Thyroid gland (tissue), 4 donors: ENCODE measurements around the gene GREB1L. TPM values are rescaled to one million over a fixed set of nuclear protein-coding genes. Genes with fewer than 3 reads are reported as not detected.

ENCODE experiments used
- DNase-seq, 2 donors: peaks; one replicate each; pipeline ENCODE4 v3.0.0-alpha.2; 2019
- H3K27ac ChIP-seq, 3 donors: fragments of 200-600 bp; sonication (generic); 1 replicate in 2 of 3; 2 replicates in 1 of 3; pipeline ENCODE4 v1.5.1; 2016 to 2019; ENCODE audit warnings: mild to moderate bottlenecking in 1 of 3, moderate library complexity in 1 of 3
- H3K27me3 ChIP-seq: fragments of 200-600 bp; sonication (generic); one replicate; pipeline ENCODE4 v1.5.1; 2019
- H3K36me3 ChIP-seq, 2 donors: fragments of 200-600 bp; sonication (generic); one replicate each; pipeline ENCODE4 v1.5.1; 2016 to 2019
- H3K4me1 ChIP-seq, 2 donors: fragments of 200-600 bp; sonication (generic); one replicate each; pipeline ENCODE4 v1.5.1; 2017 to 2019
- H3K4me3 ChIP-seq, 3 donors: fragments of 200-600 bp; sonication (generic); replicated peaks in 1 of 3; 1 replicate in 2 of 3; 2 replicates in 1 of 3; pipeline ENCODE4 v1.5.1; 2016; ENCODE audit warnings: mild to moderate bottlenecking in 1 of 3
- H3K9me3 ChIP-seq: fragments of 200-600 bp; sonication (generic); one replicate; pipeline ENCODE4 v1.5.1; 2017
- POLR2A ChIP-seq, 2 donors: fragments of 450-650 bp; IDR thresholded peaks; one replicate each; pipeline ENCODE4 v1.6.1; 2017; ENCODE audit warnings: antibody characterized with exemption in 2 of 2, mild to moderate bottlenecking in 2 of 2, moderate library complexity in 1 of 2
- WGBS, 2 donors: methylation state at CpG; one replicate each; pipeline ENCODE4 v1.1.5; 2017; 5-methylcytosine and 5-hydroxymethylcytosine counted together
- intact Hi-C: fragments of 100-400 bp; cut with DNase I; formaldehyde crosslinking; loops from one replicate; pipeline ENCODE4 v1.15.1; 2023
- total RNA-seq, 4 donors: library from RNA; depleted of rRNA; stranded (reverse); fragments of >200 nt; gene quantifications; one replicate each; pipeline ENCODE4 v1.2.3, GENCODE V29; 2016
- TF ChIP-seq, protein P1 (sequence below), 6 experiments: fragments of 200-600 bp in 3 of 6; fragments of 450-650 bp in 3 of 6; sonication (generic) in 3 of 6; IDR thresholded peaks; one replicate each; pipeline ENCODE4 v1.5.1; 2016 to 2019; ENCODE audit warnings: antibody characterized with exemption in 6 of 6, mild to moderate bottlenecking in 2 of 6, inconsistent platforms in 1 of 6, moderate library complexity in 1 of 6

Gene GREB1L
- total RNA-seq, 4 donors from 2014 or later, result 25.0 to 43.5 (median 31.8) TPM

DNA sequence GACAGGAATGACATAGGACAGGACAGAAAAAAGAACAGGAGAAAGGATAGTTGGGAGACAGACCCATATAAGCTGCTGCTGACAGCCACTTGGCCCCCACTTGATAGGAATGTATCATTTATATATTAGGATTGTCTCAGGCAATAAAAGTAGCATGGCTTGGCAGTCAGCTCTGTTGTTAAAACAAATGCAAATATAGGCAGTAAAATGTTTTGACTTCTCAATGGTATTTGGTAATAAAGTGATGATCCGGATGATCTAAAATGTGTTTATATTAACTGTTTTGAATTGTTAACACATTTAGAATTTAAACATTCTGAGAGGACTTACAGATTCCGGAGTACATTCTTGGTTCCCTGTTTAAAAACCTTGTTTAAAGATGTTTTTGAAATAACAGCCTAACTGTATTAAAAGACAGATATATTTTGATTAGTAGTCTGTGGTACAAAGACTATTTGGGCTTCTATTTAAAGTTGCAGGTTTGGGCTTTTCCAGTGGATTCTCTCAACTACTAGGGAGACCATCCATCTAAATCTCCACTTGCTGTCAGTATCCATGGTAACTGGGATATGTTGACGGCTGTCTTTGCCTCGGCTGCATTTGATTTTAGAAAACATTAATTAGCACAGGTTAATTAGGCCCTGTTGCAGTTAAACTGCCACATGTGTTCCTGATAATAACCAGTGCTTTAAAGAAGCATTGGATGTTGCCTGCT, 210.9 kb downstream of the GREB1L start:
- Histone ChIP-seq H3K9me3 (no peaks in the 10 kb centered on the region), H3K4me3 (no peak overlapping the region), H3K27me3 (no peaks in the 10 kb centered on the region), H3K36me3 (peaks cover 0 to 17% of the 10 kb centered on the region in 2 donors), H3K4me1 (no peaks in the 10 kb centered on the region), H3K27ac (no peak overlapping the region)
- intact Hi-C loops, result no loop called here
- no peak for DNase-seq
- WGBS, 2 donors, result 82 to 87% methylated on average over 4 of the region's 4 CpGs
- TF ChIP-seq POLR2A (IDR thresholded peaks at IDR 0.05), result no peak
- TF ChIP-seq, protein P1, sequence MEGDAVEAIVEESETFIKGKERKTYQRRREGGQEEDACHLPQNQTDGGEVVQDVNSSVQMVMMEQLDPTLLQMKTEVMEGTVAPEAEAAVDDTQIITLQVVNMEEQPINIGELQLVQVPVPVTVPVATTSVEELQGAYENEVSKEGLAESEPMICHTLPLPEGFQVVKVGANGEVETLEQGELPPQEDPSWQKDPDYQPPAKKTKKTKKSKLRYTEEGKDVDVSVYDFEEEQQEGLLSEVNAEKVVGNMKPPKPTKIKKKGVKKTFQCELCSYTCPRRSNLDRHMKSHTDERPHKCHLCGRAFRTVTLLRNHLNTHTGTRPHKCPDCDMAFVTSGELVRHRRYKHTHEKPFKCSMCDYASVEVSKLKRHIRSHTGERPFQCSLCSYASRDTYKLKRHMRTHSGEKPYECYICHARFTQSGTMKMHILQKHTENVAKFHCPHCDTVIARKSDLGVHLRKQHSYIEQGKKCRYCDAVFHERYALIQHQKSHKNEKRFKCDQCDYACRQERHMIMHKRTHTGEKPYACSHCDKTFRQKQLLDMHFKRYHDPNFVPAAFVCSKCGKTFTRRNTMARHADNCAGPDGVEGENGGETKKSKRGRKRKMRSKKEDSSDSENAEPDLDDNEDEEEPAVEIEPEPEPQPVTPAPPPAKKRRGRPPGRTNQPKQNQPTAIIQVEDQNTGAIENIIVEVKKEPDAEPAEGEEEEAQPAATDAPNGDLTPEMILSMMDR (IDR thresholded peaks at IDR 0.05), result no peak

DNA sequence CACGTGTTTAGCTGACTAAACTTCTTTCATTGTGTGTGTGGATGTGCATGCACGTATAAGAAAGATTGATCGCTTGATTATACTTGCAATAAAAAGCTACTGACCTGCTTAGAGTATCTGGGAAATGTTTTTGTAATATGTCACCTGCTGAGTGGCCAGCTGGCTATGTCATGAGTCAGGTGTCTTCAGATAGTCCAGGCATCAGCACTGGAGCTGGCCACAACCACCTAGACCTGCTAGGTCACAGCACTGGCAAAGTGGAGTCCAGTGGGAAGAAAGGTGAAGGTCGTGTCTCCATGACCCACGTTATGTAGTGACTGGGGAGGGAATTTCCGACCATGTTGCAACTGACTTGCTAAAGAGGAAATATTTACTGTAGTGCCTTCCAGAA, 211.5 kb downstream of the GREB1L start:
- 78 to 82% methylated on average over 6 of the region's 6 CpGs for WGBS, 2 donors
- Histone ChIP-seq H3K9me3 (no peaks in the 10 kb centered on the region), H3K4me3 (no peak overlapping the region), H3K4me1 (no peaks in the 10 kb centered on the region), H3K36me3 (peaks cover 0 to 17% of the 10 kb centered on the region in 2 donors), H3K27me3 (no peaks in the 10 kb centered on the region), H3K27ac (no peak overlapping the region)
- intact Hi-C loops, result no loop called here
- TF ChIP-seq, protein P1 (IDR thresholded peaks at IDR 0.05), result no peak
- no peak for TF ChIP-seq POLR2A (IDR thresholded peaks at IDR 0.05)
- no peak for DNase-seq

DNA sequence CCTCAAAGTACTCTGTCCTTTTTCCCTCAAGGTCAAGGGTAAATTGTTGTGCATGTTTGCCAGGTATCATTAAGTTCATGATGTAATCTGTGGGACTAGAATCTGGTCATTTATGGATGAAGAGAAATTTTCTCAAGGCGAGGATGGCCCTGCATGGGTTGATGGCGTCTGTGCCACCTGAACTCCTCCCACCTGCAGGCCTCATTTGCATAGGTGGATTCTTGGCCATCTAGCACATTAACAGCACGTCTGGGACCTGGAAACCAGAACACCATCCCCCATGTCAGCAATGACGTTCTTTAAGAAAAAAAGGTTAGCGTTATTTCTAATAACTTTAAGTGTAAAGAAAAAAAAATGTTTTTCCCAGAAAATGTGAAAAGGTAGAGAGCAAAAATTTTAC, 212.7 kb downstream of the GREB1L start:
- Histone ChIP-seq H3K9me3 (no peaks in the 10 kb centered on the region), H3K4me1 (no peaks in the 10 kb centered on the region), H3K27me3 (no peaks in the 10 kb centered on the region), H3K27ac (no peak overlapping the region), H3K36me3 (peaks cover 0 to 17% of the 10 kb centered on the region in 2 donors), H3K4me3 (no peak overlapping the region)
- 88 to 93% methylated on average over 5 of the region's 5 CpGs for WGBS, 2 donors
- intact Hi-C loops, result no loop called here
- DNase-seq, result no peak
- TF ChIP-seq, protein P1 (IDR thresholded peaks at IDR 0.05), result no peak
- TF ChIP-seq POLR2A (IDR thresholded peaks at IDR 0.05), result no peak

DNA sequence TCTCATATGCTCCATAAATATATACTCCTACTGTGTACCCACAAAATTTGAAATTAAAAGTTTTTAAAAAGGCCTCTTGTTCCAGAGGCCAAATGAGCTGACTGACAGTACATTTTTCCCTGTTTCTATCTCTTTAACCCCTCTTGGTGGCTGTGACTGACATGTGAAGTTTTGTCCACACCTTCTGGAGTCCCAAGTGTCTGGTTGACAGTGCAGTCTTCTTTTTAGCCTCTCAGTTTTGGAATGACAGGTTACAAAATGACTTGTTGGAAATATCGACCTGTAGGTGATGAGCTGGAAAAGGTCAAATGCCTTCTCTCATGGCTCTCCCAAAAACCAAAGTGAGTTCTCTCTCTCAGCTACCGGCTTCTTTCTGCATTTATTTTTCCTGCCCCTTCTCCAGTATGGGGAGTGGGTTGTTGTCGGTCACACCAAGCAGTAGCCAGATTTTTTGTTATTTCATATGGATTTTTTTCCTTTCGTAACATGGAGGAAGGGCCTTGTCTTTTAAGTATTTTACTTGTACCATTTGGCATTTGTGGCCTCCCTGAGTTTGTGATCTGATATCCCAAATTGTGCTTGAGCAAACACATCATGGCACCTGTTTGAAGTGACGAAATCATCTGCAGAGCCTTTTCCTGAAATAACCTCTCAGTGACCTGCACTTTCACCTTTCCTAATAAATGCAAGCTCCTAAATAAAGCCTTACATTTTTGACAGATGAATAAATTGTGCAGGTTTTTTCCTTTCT, 214.6 kb downstream of the GREB1L start:
- Histone ChIP-seq H3K4me3 (no peak overlapping the region), H3K27me3 (no peaks in the 10 kb centered on the region), H3K36me3 (peaks cover 0 to 17% of the 10 kb centered on the region in 2 donors), H3K27ac (no peak overlapping the region), H3K9me3 (no peaks in the 10 kb centered on the region), H3K4me1 (no peaks in the 10 kb centered on the region)
- no peak for DNase-seq
- intact Hi-C loops, result no loop called here
- 91 to 93% methylated on average over 5 of the region's 5 CpGs for WGBS, 2 donors
- TF ChIP-seq POLR2A (IDR thresholded peaks at IDR 0.05), result no peak
- TF ChIP-seq, protein P1 (IDR thresholded peaks at IDR 0.05), result no peak

DNA sequence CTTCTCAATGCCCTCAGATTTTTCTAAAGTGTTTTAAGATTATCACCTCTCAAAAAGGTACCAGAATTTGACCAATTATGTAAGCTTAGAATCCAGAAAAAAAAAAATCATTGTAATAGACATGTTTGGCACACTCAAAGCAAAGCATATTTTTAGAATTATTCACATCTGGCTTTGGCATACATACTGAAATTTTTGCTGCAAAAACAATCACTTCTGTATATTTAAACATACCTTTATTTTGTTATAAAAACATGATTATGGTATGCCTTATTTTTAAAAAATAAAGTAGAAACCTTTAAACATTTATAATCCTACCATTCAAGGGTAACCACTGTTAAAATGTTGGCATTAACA, 215.1 kb downstream of the GREB1L start:
- Histone ChIP-seq H3K27me3 (no peaks in the 10 kb centered on the region), H3K4me1 (no peaks in the 10 kb centered on the region), H3K36me3 (peaks cover 0 to 14% of the 10 kb centered on the region in 2 donors), H3K4me3 (no peak overlapping the region), H3K27ac (no peak overlapping the region), H3K9me3 (no peaks in the 10 kb centered on the region)
- TF ChIP-seq, protein P1 (IDR thresholded peaks at IDR 0.05), result no peak
- no peak for TF ChIP-seq POLR2A (IDR thresholded peaks at IDR 0.05)
- no peak for DNase-seq
- intact Hi-C loops, result no loop called here
